ENCODE results near the gene PSKH1. TPM values are rescaled to one million over a fixed set of nuclear protein-coding genes. Genes with fewer than 3 reads are reported as not detected.

The PSKH1 gene
- total and polyA plus RNA-seq, 4 donors, result 11.8 to 32.9 (median 21.2) TPM

DNA sequence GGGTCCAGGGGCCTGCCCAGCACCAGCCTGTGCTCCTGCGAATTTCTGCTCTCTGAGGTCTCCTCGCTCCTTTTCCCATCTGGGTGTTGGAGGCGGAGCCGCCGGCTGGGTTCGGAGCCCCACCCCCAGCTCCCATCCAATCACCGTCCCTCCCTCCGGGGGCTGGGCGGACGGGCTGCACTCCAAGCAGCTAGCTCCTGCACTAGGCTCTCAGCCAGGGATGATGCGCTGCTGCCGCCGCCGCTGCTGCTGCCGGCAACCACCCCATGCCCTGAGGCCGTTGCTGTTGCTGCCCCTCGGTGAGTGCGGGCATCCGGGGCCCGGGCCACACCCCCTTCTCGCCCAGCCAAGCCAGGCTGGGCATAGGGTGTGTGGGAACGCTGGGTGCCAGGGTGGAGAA lies 8.4 kb upstream of the PSKH1 start, which contains the start of gene NRN1L:
NRN1L (plus strand) TSS at position 202 of the 400 bp plus-strand sequence; CDS start at position 221, 19 bp downstream.
- no peaks in the 10 kb centered on the region for H3K27me3 ChIP-seq (ENCODE audit: control insufficient read depth in 3 of 3, insufficient read depth in 3 of 3, low read length in 2 of 3)
- peak within 1 kb of the TSS; percentile 36 to 53 for H3K27ac ChIP-seq (ENCODE audit: low read depth in 1 of 2, low read length in 1 of 2)
- peak; percentile 84 for ATAC-seq (ENCODE audit: insufficient read depth, low FRiP score)
- TF ChIP-seq, protein P1, sequence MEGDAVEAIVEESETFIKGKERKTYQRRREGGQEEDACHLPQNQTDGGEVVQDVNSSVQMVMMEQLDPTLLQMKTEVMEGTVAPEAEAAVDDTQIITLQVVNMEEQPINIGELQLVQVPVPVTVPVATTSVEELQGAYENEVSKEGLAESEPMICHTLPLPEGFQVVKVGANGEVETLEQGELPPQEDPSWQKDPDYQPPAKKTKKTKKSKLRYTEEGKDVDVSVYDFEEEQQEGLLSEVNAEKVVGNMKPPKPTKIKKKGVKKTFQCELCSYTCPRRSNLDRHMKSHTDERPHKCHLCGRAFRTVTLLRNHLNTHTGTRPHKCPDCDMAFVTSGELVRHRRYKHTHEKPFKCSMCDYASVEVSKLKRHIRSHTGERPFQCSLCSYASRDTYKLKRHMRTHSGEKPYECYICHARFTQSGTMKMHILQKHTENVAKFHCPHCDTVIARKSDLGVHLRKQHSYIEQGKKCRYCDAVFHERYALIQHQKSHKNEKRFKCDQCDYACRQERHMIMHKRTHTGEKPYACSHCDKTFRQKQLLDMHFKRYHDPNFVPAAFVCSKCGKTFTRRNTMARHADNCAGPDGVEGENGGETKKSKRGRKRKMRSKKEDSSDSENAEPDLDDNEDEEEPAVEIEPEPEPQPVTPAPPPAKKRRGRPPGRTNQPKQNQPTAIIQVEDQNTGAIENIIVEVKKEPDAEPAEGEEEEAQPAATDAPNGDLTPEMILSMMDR (IDR thresholded peaks at IDR 0.05; ENCODE audit: control extremely low read depth, extremely low read depth), result no peak
- peaks cover 5 to 49% (median 33%) of the 10 kb centered on the region in 4 donors for H3K36me3 ChIP-seq (ENCODE audit: control insufficient read depth in 4 of 4, insufficient read depth in 4 of 4, low read length in 4 of 4)
- no peak within 1 kb of the TSS for H3K9ac ChIP-seq (ENCODE audit: insufficient read depth in 1 of 2, low read length in 2 of 2)
- H3K4me1 ChIP-seq (ENCODE audit: control insufficient read depth in 5 of 5, insufficient read depth in 5 of 5, low read length in 5 of 5), result peaks cover 0 to 11% (median 3%) of the 10 kb centered on the region in 5 donors
- DNase-seq, result peak; percentile 92 to 94 (median 92)
- 47 to 78% methylated on average over 22 of the region's 22 CpGs for WGBS, 2 donors
- H3K4me3 ChIP-seq, result no peak within 1 kb of the TSS
- no peaks in the 10 kb centered on the region for H3K9me3 ChIP-seq (ENCODE audit: control insufficient read depth in 4 of 4, insufficient read depth in 3 of 4, low read length in 3 of 4)

DNA sequence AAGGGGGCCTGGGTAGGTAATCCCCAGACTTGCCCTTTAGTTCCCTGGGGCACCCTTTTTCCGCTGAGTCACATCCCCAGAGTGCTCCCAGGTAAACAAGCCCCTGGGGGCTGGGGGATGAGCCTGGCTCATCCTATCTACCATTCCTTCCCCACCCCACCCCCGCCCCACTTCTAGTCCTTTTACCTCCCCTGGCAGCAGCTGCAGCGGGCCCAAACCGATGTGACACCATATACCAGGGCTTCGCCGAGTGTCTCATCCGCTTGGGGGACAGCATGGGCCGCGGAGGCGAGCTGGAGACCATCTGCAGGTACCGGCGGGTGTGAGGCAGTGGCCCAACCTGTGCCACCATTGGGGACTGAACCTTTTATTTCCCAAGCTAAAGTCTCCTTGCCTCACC lies 7.5 kb upstream of the PSKH1 start:
- 91 to 97% methylated on average over 11 to 12 of the region's 12 CpGs for WGBS, 2 donors
- H3K4me1 ChIP-seq (ENCODE audit: control insufficient read depth in 5 of 5, insufficient read depth in 5 of 5, low read length in 5 of 5), result peaks cover 0 to 11% (median 3%) of the 10 kb centered on the region in 5 donors
- DNase-seq (no peak), ATAC-seq (ENCODE audit: insufficient read depth, low FRiP score) (no peak)
- no peak overlapping the region for H3K27ac ChIP-seq (ENCODE audit: low read depth in 1 of 2, low read length in 1 of 2)
- H3K4me3 ChIP-seq, result no peak overlapping the region
- TF ChIP-seq, protein P1 (IDR thresholded peaks at IDR 0.05; ENCODE audit: control extremely low read depth, extremely low read depth), result no peak
- H3K36me3 ChIP-seq (ENCODE audit: control insufficient read depth in 4 of 4, insufficient read depth in 4 of 4, low read length in 4 of 4), result peaks cover 4 to 41% (median 24%) of the 10 kb centered on the region in 4 donors
- no peaks in the 10 kb centered on the region for H3K27me3 ChIP-seq (ENCODE audit: control insufficient read depth in 3 of 3, insufficient read depth in 3 of 3, low read length in 2 of 3)
- H3K9ac ChIP-seq (ENCODE audit: insufficient read depth in 1 of 2, low read length in 2 of 2), result no peak overlapping the region
- no peaks in the 10 kb centered on the region for H3K9me3 ChIP-seq (ENCODE audit: control insufficient read depth in 4 of 4, insufficient read depth in 3 of 4, low read length in 3 of 4)

DNA sequence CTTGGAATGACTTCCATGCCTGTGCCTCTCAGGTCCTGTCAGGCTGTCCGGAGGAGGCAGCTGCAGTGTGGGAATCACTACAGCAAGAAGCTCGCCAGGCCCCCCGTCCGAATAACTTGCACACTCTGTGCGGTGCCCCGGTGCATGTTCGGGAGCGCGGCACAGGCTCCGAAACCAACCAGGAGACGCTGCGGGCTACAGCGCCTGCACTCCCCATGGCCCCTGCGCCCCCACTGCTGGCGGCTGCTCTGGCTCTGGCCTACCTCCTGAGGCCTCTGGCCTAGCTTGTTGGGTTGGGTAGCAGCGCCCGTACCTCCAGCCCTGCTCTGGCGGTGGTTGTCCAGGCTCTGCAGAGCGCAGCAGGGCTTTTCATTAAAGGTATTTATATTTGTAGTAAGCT lies 7.1 kb upstream of the PSKH1 start:
- TF ChIP-seq, protein P1 (IDR thresholded peaks at IDR 0.05; ENCODE audit: control extremely low read depth, extremely low read depth), result no peak
- no peaks in the 10 kb centered on the region for H3K9me3 ChIP-seq (ENCODE audit: control insufficient read depth in 4 of 4, insufficient read depth in 3 of 4, low read length in 3 of 4)
- no peaks in the 10 kb centered on the region for H3K27me3 ChIP-seq (ENCODE audit: control insufficient read depth in 3 of 3, insufficient read depth in 3 of 3, low read length in 2 of 3)
- DNase-seq (no peak), ATAC-seq (ENCODE audit: insufficient read depth, low FRiP score) (no peak)
- peaks cover 0 to 11% (median 3%) of the 10 kb centered on the region in 5 donors for H3K4me1 ChIP-seq (ENCODE audit: control insufficient read depth in 5 of 5, insufficient read depth in 5 of 5, low read length in 5 of 5)
- H3K36me3 ChIP-seq (ENCODE audit: control insufficient read depth in 4 of 4, insufficient read depth in 4 of 4, low read length in 4 of 4), result peaks cover 2 to 36% (median 20%) of the 10 kb centered on the region in 4 donors
- 80 to 96% methylated on average over 19 of the region's 19 CpGs for WGBS, 2 donors
- H3K4me3 ChIP-seq, result no peak overlapping the region
- H3K27ac ChIP-seq (ENCODE audit: low read depth in 1 of 2, low read length in 1 of 2), result peak overlapping the region in 1 of 2 donors; percentile 34
- H3K9ac ChIP-seq (ENCODE audit: insufficient read depth in 1 of 2, low read length in 2 of 2), result no peak overlapping the region

DNA sequence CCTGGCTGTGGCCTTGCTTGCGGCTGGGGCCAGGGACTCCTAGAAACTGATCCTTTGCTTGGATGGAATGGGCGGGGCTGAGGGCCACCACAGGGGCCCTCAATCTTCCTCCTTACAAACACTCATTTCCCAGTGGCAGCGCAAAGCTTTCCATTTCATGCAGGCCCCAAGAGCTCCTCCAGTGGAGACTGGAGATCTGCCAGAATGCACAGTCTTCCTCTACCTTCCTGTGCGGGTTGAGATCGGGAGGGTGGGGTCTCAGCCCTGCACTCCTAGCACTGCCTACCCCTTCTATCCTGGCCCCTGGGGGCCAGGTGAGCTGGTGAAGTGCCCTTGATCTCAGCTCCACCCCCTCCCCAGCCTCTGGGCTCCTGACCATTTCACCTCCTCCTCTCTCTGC lies 6.7 kb upstream of the PSKH1 start:
- Histone ChIP-seq H3K27ac (ENCODE audit: low read depth in 1 of 2, low read length in 1 of 2) (peak overlapping the region in 1 of 2 donors; percentile 37), H3K36me3 (ENCODE audit: control insufficient read depth in 4 of 4, insufficient read depth in 4 of 4, low read length in 4 of 4) (peaks cover 0 to 33% (median 16%) of the 10 kb centered on the region in 4 donors), H3K4me3 (no peak overlapping the region), H3K4me1 (ENCODE audit: control insufficient read depth in 5 of 5, insufficient read depth in 5 of 5, low read length in 5 of 5) (peaks cover 0 to 11% (median 3%) of the 10 kb centered on the region in 5 donors), H3K9ac (ENCODE audit: insufficient read depth in 1 of 2, low read length in 2 of 2) (no peak overlapping the region), H3K27me3 (ENCODE audit: control insufficient read depth in 3 of 3, insufficient read depth in 3 of 3, low read length in 2 of 3) (no peaks in the 10 kb centered on the region), H3K9me3 (ENCODE audit: control insufficient read depth in 4 of 4, insufficient read depth in 3 of 4, low read length in 3 of 4) (no peaks in the 10 kb centered on the region)
- TF ChIP-seq, protein P1 (IDR thresholded peaks at IDR 0.05; ENCODE audit: control extremely low read depth, extremely low read depth), result no peak
- DNase-seq (peak; percentile 48 to 82 (median 67)), ATAC-seq (ENCODE audit: insufficient read depth, low FRiP score) (no peak)
- whole genome bisulfite sequencing, 2 donors, result 72 to 77% methylated on average over 5 of the region's 5 CpGs

Measured in lung (tissue), 12 donors.